Measurements from ENCODE around the gene EPHB3.

DNA sequence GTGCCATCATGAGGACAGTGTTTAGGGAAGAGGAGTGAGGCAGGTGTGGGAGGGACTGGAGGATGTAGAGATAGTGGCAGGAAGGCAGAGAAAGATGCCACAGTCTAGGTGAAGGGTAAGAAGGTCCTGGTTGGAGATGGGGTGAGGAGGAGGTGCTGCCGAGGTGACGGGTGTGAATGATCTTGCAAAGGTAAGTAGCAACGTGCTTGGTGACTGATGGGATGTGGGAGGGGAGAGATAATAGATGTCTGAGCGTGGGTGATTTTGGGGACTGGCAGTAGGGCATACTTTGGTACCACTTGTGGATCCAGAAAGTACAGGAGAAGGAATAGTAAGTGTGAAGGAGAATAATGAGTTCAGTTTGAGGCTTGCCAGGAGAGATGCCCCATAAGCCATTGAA is 27.2 kb downstream of the EPHB3 start:
- TF ChIP-seq JUND (IDR thresholded peaks at IDR 0.05) = no peak
- TF ChIP-seq, protein P1, sequence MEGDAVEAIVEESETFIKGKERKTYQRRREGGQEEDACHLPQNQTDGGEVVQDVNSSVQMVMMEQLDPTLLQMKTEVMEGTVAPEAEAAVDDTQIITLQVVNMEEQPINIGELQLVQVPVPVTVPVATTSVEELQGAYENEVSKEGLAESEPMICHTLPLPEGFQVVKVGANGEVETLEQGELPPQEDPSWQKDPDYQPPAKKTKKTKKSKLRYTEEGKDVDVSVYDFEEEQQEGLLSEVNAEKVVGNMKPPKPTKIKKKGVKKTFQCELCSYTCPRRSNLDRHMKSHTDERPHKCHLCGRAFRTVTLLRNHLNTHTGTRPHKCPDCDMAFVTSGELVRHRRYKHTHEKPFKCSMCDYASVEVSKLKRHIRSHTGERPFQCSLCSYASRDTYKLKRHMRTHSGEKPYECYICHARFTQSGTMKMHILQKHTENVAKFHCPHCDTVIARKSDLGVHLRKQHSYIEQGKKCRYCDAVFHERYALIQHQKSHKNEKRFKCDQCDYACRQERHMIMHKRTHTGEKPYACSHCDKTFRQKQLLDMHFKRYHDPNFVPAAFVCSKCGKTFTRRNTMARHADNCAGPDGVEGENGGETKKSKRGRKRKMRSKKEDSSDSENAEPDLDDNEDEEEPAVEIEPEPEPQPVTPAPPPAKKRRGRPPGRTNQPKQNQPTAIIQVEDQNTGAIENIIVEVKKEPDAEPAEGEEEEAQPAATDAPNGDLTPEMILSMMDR (IDR thresholded peaks at IDR 0.05; ENCODE audit: low read depth, low read length, missing input control) = no peak
- TF ChIP-seq TAF1 (conservative IDR thresholded peaks at IDR 0.05) = no peak
- no peak for TF ChIP-seq RAD21 (IDR thresholded peaks at IDR 0.05)
- TF ChIP-seq YY1 (IDR thresholded peaks at IDR 0.05) = no peak
- TF ChIP-seq, protein P2, sequence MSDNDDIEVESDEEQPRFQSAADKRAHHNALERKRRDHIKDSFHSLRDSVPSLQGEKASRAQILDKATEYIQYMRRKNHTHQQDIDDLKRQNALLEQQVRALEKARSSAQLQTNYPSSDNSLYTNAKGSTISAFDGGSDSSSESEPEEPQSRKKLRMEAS (IDR thresholded peaks at IDR 0.05) = no peak
